H1 (cell line): ENCODE measurements around the gene GMPR2. TPM values are rescaled to one million over a fixed set of nuclear protein-coding genes. Genes with fewer than 3 reads are reported as not detected.

Experiments used
- CTCF ChIA-PET: fragments of 300-600 bp; sonication (Branson Sonifier 250); formaldehyde crosslinking; loops from one replicate; lab custom pipeline; 2021; ENCODE audit not compliant: partially characterized antibody; lab: Charles Lee
- POLR2A ChIA-PET: fragments of 300-600 bp; sonication (Branson Sonifier 250); formaldehyde crosslinking; loops from one replicate; lab custom pipeline; 2021; ENCODE audit warnings: inconsistent platforms; ENCODE audit not compliant: partially characterized antibody; lab: Charles Lee
- DNase-seq, 2 experiments: peaks; one replicate each; pipeline versions ENCODE4 v3.0.0 to v3.0.0-alpha.2; 2010 to 2022; ENCODE audit warnings: low spot score in 2 of 2, low read depth in 1 of 2, mixed read lengths in 1 of 2
- FAIRE-seq: peaks from 2 replicates; lab custom pipeline; 2011; peaks lifted over from hg19 to GRCh38; lab: Jason Lieb, UNC
- H2AFZ ChIP-seq: 2 replicates; pipeline ENCODE4 v1.8.1; 2012; ENCODE audit warnings: low read length, inconsistent platforms
- H2AK5ac ChIP-seq: 2 replicates; pipeline ENCODE4 v1.6.1; 2013; ENCODE audit warnings: low read depth, low read length
- H2BK120ac ChIP-seq: replicated peaks from 2 replicates; pipeline ENCODE3; 2013; ENCODE audit warnings: low read depth, low read length, inconsistent platforms
- H2BK12ac ChIP-seq: 2 replicates; pipeline ENCODE4 v1.6.1; 2013; ENCODE audit warnings: low read depth, low read length
- H2BK15ac ChIP-seq: 2 replicates; pipeline ENCODE4 v1.6.1; 2013; ENCODE audit warnings: low read length
- H2BK20ac ChIP-seq: 2 replicates; pipeline ENCODE4 v1.6.1; 2013; ENCODE audit warnings: low read length
- H2BK5ac ChIP-seq: 2 replicates; pipeline ENCODE4 v1.6.1; 2013; ENCODE audit warnings: low read depth, low read length
- H3K14ac ChIP-seq: 2 replicates; pipeline ENCODE4 v1.6.1; 2013; ENCODE audit warnings: inconsistent platforms; ENCODE audit not compliant: insufficient read length
- H3K18ac ChIP-seq: 2 replicates; pipeline ENCODE4 v1.6.1; 2013; ENCODE audit warnings: low read length; ENCODE audit errors: extremely low read depth
- H3K23ac ChIP-seq: 2 replicates; pipeline ENCODE4 v1.6.1; 2013; ENCODE audit warnings: inconsistent platforms; ENCODE audit not compliant: insufficient read length
- H3K23me2 ChIP-seq: 2 replicates; pipeline ENCODE4 v1.6.1; 2013; ENCODE audit warnings: low read depth, low read length
- H3K27ac ChIP-seq: 2 replicates; pipeline ENCODE4 v1.6.1; 2011; ENCODE audit warnings: low read depth, low read length, inconsistent platforms
- H3K27me3 ChIP-seq, 4 experiments: replicated peaks in 1 of 4; 1 replicate in 1 of 4; 2 replicates in 3 of 4; pipeline versions ENCODE4 v1.6.1 to v1.8.1; 2011 to 2013; ENCODE audit warnings: low read length in 3 of 4, mild to moderate bottlenecking in 3 of 4, inconsistent platforms in 2 of 4, mixed read lengths in 2 of 4, moderate library complexity in 1 of 4; ENCODE audit not compliant: control insufficient read depth in 3 of 4, insufficient read depth in 3 of 4; ENCODE audit errors: extremely low read depth in 1 of 4
- H3K36me3 ChIP-seq, 4 experiments: 2 replicates each; pipeline versions ENCODE4 v1.6.1 to v1.8.1; 2011 to 2013; ENCODE audit warnings: mild to moderate bottlenecking in 4 of 4, low read length in 3 of 4, moderate library complexity in 2 of 4, control low read depth in 1 of 4, inconsistent platforms in 1 of 4; ENCODE audit not compliant: insufficient read depth in 4 of 4, control insufficient read depth in 2 of 4
- H3K4ac ChIP-seq: replicated peaks from 2 replicates; pipeline ENCODE3; 2013; ENCODE audit warnings: low read length, low read depth, mixed read lengths, inconsistent platforms; ENCODE audit not compliant: insufficient read length
- H3K4me1 ChIP-seq, 4 experiments: replicated peaks in 1 of 4; 1 replicate in 1 of 4; 2 replicates in 3 of 4; pipeline versions ENCODE4 v1.6.1 to v1.8.1; 2011 to 2013; ENCODE audit warnings: low read length in 3 of 4, inconsistent platforms in 2 of 4, mixed read lengths in 1 of 4; ENCODE audit not compliant: insufficient read depth in 4 of 4, control insufficient read depth in 3 of 4
- H3K4me2 ChIP-seq, 2 experiments: 2 replicates each; pipeline versions ENCODE4 v1.6.1 to v1.8.1; 2011 to 2013; ENCODE audit warnings: low read depth in 2 of 2, low read length in 2 of 2, control low read depth in 1 of 2, inconsistent platforms in 1 of 2, mild to moderate bottlenecking in 1 of 2; ENCODE audit not compliant: insufficient read depth in 1 of 2
- H3K4me3 ChIP-seq, 4 experiments: fragments of 200-600, 300-600 bp in 1 of 4; sonication (generic), shearing (Covaris generic), sonication (Bioruptor Twin) in 1 of 4; 2 replicates each; pipeline versions ENCODE4 v1.5.1 to v1.8.1; 2011 to 2016; ENCODE audit warnings: low read length in 4 of 4, low read depth in 3 of 4, control low read depth in 2 of 4, inconsistent platforms in 2 of 4, mild to moderate bottlenecking in 2 of 4, mixed read lengths in 1 of 4, moderate library complexity in 1 of 4; ENCODE audit not compliant: insufficient read depth in 2 of 4; ENCODE audit errors: extremely low read depth in 1 of 4
- H3K56ac ChIP-seq: replicated peaks from 2 replicates; pipeline ENCODE3; 2013; ENCODE audit warnings: low read depth, mild to moderate bottlenecking, mixed read lengths, low read length, inconsistent platforms; ENCODE audit not compliant: insufficient read length
- H3K79me1 ChIP-seq: 2 replicates; pipeline ENCODE4 v1.6.1; 2013; ENCODE audit warnings: low read depth, low read length, control low read depth
- H3K79me2 ChIP-seq, 2 experiments: 2 replicates each; pipeline versions ENCODE4 v1.6.1 to v1.8.1; 2012 to 2013; ENCODE audit warnings: low read length in 2 of 2, mild to moderate bottlenecking in 2 of 2, inconsistent platforms in 1 of 2; ENCODE audit not compliant: insufficient read depth in 2 of 2, control insufficient read depth in 1 of 2
- H3K9ac ChIP-seq, 4 experiments: replicated peaks in 1 of 4; 1 replicate in 1 of 4; 2 replicates in 3 of 4; pipeline versions ENCODE4 v1.6.1 to v1.8.1; 2011 to 2013; ENCODE audit warnings: low read depth in 3 of 4, low read length in 3 of 4, control low read depth in 2 of 4, mild to moderate bottlenecking in 2 of 4, moderate library complexity in 2 of 4, inconsistent platforms in 1 of 4; ENCODE audit errors: extremely low read depth in 1 of 4
- H3K9me3 ChIP-seq, 2 experiments: 2 replicates each; pipeline versions ENCODE4 v1.6.1 to v1.8.1; 2012 to 2013; ENCODE audit warnings: mild to moderate bottlenecking in 2 of 2, moderate library complexity in 2 of 2, control low read depth in 1 of 2, inconsistent platforms in 1 of 2, low read depth in 1 of 2, low read length in 1 of 2, mixed read lengths in 1 of 2; ENCODE audit not compliant: insufficient read depth in 2 of 2
- H4K20me1 ChIP-seq, 2 experiments: replicated peaks in 1 of 2; 2 replicates each; pipeline versions ENCODE3 to v1.8.1; 2011 to 2013; ENCODE audit warnings: inconsistent platforms in 2 of 2, low read length in 2 of 2, mild to moderate bottlenecking in 1 of 2; ENCODE audit not compliant: insufficient read depth in 2 of 2, control insufficient read depth in 1 of 2
- H4K5ac ChIP-seq: 2 replicates; pipeline ENCODE4 v1.6.1; 2013; ENCODE audit warnings: low read length, low read depth, mixed read lengths, inconsistent platforms; ENCODE audit not compliant: insufficient read length
- H4K8ac ChIP-seq: 2 replicates; pipeline ENCODE4 v1.8.0; 2013; ENCODE audit warnings: mild to moderate bottlenecking, moderate library complexity, low read length, inconsistent platforms; ENCODE audit not compliant: insufficient read depth; ENCODE audit errors: extremely low read depth
- H4K91ac ChIP-seq: replicated peaks from 2 replicates; pipeline ENCODE3; 2013; ENCODE audit warnings: low read length, mixed read lengths, inconsistent platforms; ENCODE audit not compliant: insufficient read length
- ASH2L ChIP-seq: fragments of 200-600, 300-600 bp; sonication (generic); IDR thresholded peaks from one replicate; pipeline ENCODE4 v1.7.1; 2017; ENCODE audit warnings: low read length
- CEBPB ChIP-seq: IDR thresholded peaks from 2 replicates; pipeline ENCODE4 v1.6.1; 2012; ENCODE audit warnings: low read depth, low read length
- CREB1 ChIP-seq: IDR thresholded peaks from 2 replicates; pipeline ENCODE4 v1.6.1; 2012; ENCODE audit warnings: inconsistent platforms
- E2F6 ChIP-seq: IDR thresholded peaks from 2 replicates; pipeline ENCODE4 v1.6.1; 2012; ENCODE audit warnings: inconsistent platforms
- EGR1 ChIP-seq: IDR thresholded peaks from 2 replicates; pipeline ENCODE4 v1.6.1; 2011; ENCODE audit warnings: low read depth, low read length, borderline replicate concordance
- EP300 ChIP-seq, 2 experiments: IDR thresholded peaks; 1 replicate in 1 of 2; 2 replicates in 1 of 2; pipeline ENCODE4 v1.6.1; 2011 to 2012; ENCODE audit warnings: low read depth in 2 of 2, low read length in 2 of 2, mild to moderate bottlenecking in 2 of 2, borderline replicate concordance in 1 of 2, inconsistent platforms in 1 of 2, moderate library complexity in 1 of 2
- GTF2F1 ChIP-seq: IDR thresholded peaks from 2 replicates; pipeline ENCODE4 v1.6.1; 2012; ENCODE audit warnings: low read depth, low read length, improper control_type of control experiment, borderline replicate concordance
- HDAC2 ChIP-seq, 2 experiments: fragments of 300-600 bp in 1 of 2; sonication (generic) in 1 of 2; IDR thresholded peaks; 2 replicates each; pipeline ENCODE4 v1.6.1; 2011 to 2012; ENCODE audit warnings: low read depth in 2 of 2, low read length in 2 of 2, mild to moderate bottlenecking in 2 of 2, moderate library complexity in 2 of 2, borderline replicate concordance in 1 of 2, inconsistent platforms in 1 of 2
- POLR2A ChIP-seq, 2 experiments: IDR thresholded peaks; 1 replicate in 1 of 2; 2 replicates in 1 of 2; pipeline ENCODE4 v1.6.1; 2011; ENCODE audit warnings: low read depth in 2 of 2, low read length in 2 of 2, mild to moderate bottlenecking in 2 of 2; ENCODE audit errors: control extremely low read depth in 1 of 2
- POLR2AphosphoS5 ChIP-seq: IDR thresholded peaks from 2 replicates; pipeline ENCODE4 v1.6.1; 2011; ENCODE audit warnings: low read depth, low read length
- SRF ChIP-seq: IDR thresholded peaks from 2 replicates; pipeline ENCODE4 v1.6.1; 2011; ENCODE audit warnings: mild to moderate bottlenecking, low read depth, low read length, moderate library complexity
- TAF1 ChIP-seq: IDR thresholded peaks from 2 replicates; pipeline ENCODE4 v1.6.1; 2011; ENCODE audit warnings: mild to moderate bottlenecking, low read depth, low read length
- TBP ChIP-seq: IDR thresholded peaks from 2 replicates; pipeline ENCODE4 v1.6.1; 2011; ENCODE audit warnings: low read depth, low read length, improper control_type of control experiment
- WGBS, 2 experiments: shearing (Covaris generic) in 1 of 2; methylation state at CpG; one replicate each; pipeline versions ENCODE4 v1.1.6 to v1.1.7; 2013 to 2015; ENCODE audit warnings: low lambda C conversion rate in 2 of 2, mixed read lengths in 2 of 2, inconsistent platforms in 1 of 2, low coverage in 1 of 2, missing lambda C conversion rate in 1 of 2; ENCODE audit not compliant: insufficient replicate concordance in 2 of 2, insufficient coverage in 1 of 2, insufficient read length in 1 of 2; ENCODE audit errors: extremely low coverage in 1 of 2, missing lambda C conversion rate in 1 of 2; 5-methylcytosine and 5-hydroxymethylcytosine counted together
- polyA plus RNA-seq, 7 experiments: library from polyadenylated mRNA; depleted of rRNA in 3 of 7; stranded (reverse) in 5 of 7; unstranded in 2 of 7; fragments of >200 nt in 5 of 7; fragments of 200-250 nt in 2 of 7; gene quantifications; 1 replicate in 5 of 7; 2 replicates in 1 of 7; 4 replicates in 1 of 7; pipeline versions ENCODE4 v1.2.1 to v1.2.3, GENCODE V29; 2011 to 2013; ENCODE audit warnings: missing spikeins in 2 of 7, mixed read lengths in 2 of 7
- total RNA-seq: library from RNA; stranded (reverse); fragmentation: NEBNext Ultra II Directional; extraction: Animal tissue kit (Norgen Biotek cat#: 25700); gene quantifications from 2 replicates; pipeline ENCODE4 v1.2.1, GENCODE V29; 2021

The GMPR2 gene
- total and polyA plus RNA-seq, 2 of the 8 experiments (the other 6 are each of a cell fraction or from before 2014, with no cell fraction given), result 61.6 to 85.3 TPM

- DNase-seq (no peak), FAIRE-seq (no peak)
- H2AFZ ChIP-seq, result no peak overlapping the region
- H4K5ac ChIP-seq, result no peak overlapping the region
- no peak overlapping the region for H2BK20ac ChIP-seq
- H3K9me3 ChIP-seq, result no peaks in the 10 kb centered on the region
- no peaks in the 10 kb centered on the region; the same call in 1 of the 2 replicates for H3K79me1 ChIP-seq
- H2BK120ac ChIP-seq, result no peak overlapping the region
- 0 out of 2 replicates have a peak overlapping the region, but pooled peaks have one; percentile 13 for H2AK5ac ChIP-seq
- 94% methylated on average over 5 of the region's 5 CpGs; no CpG with 5 or more reads in 1 of the 2 experiments for WGBS, 2 experiments
- H3K56ac ChIP-seq, result no peak overlapping the region
- H4K91ac ChIP-seq, result no peak overlapping the region
- no peak overlapping the region; a peak in 1 of 7 replicates for H3K9ac ChIP-seq
- H3K4me1 ChIP-seq, result no peaks in the 10 kb centered on the region
- no peak overlapping the region for H3K23ac ChIP-seq
- H3K23me2 ChIP-seq, result no peaks in the 10 kb centered on the region
- no peak overlapping the region for H3K4me3 ChIP-seq
- no peak overlapping the region for H3K27ac ChIP-seq
- peaks cover 0 to 3% of the 10 kb centered on the region in 2 experiments for H4K20me1 ChIP-seq
- no peaks in the 10 kb centered on the region for H3K27me3 ChIP-seq
- ChIA-PET POLR2A (interaction anchor here (0.7 to 3.8 kb wide), 12 partner anchors 8 to 190 kb away, joined by 3 to 13 read pairs (median 4); partner anchors contain the start of genes DHRS1, LTB4R, NOP9 and PCK2), CTCF (interaction anchor here (0.8 to 11.5 kb wide), 7 partner anchors 8 to 50 kb away, joined by 3 to 137 read pairs (median 35); partner anchors contain the start of genes CIDEB, DHRS1, LTB4R2 and NOP9)
- H3K4me2 ChIP-seq, result no peak overlapping the region
- H3K4ac ChIP-seq, result no peak overlapping the region
- H3K14ac ChIP-seq, result no peak overlapping the region
- no peaks in the 10 kb centered on the region for H3K79me2 ChIP-seq
- no peak overlapping the region for H4K8ac ChIP-seq
- no peak overlapping the region for H2BK12ac ChIP-seq
- H2BK15ac ChIP-seq, result no peak overlapping the region
- no peak overlapping the region for H3K18ac ChIP-seq
- H3K36me3 ChIP-seq, result no peaks in the 10 kb centered on the region
- H2BK5ac ChIP-seq, result no peak overlapping the region; the same call in 1 of the 2 replicates
- TF ChIP-seq CEBPB (no peak), HDAC2 (IDR thresholded peaks at IDR 0.05; ENCODE audit: borderline replicate concordance in 1 of 2, low read depth in 2 of 2, low read length in 2 of 2) (no peak), EGR1 (no peak), POLR2A (IDR thresholded peaks at IDR 0.05; ENCODE audit: control extremely low read depth in 1 of 2, low read depth in 2 of 2, low read length in 2 of 2) (no peak), SRF (no peak), TBP (no peak), POLR2AphosphoS5 (no peak), GTF2F1 (no peak), EP300 (IDR thresholded peaks at IDR 0.05; ENCODE audit: borderline replicate concordance in 1 of 2, low read depth in 2 of 2, low read length in 2 of 2) (no peak), ASH2L (no peak), CREB1 (no peak), E2F6 (no peak), TAF1 (no peak)
Measured at GRCh38 chr14:24283796-24284460, 51.2 kb downstream of the GMPR2 start.
